GM18858 (cell line): Measurements from ENCODE around the gene CALCB.
"Not testable (repeated sequence)": the region's sequence is repeated elsewhere in the genome, so short reads cannot be mapped to it uniquely, and the experiment has no call there.

ENCODE experiments used
- ATAC-seq: cut with Tn5 transposase; IDR thresholded peaks from one replicate; pipeline ENCODE4 v1.9.1; 2021; ENCODE audit not compliant: unreplicated experiment

The CALCB gene

GRCh38 chr11:15073361-15074205 lies at the start of gene CALCB:
Gene CALCB (plus strand): TSS chr11:15073593. CDS start chr11:15074719, 1,126 bp downstream.
- ATAC-seq: no peak

GRCh38 chr11:15027011-15027410 lies 46.4 kb upstream of the CALCB start:
- ATAC-seq: no peak

GRCh38 chr11:15027956-15028355 lies 45.4 kb upstream of the CALCB start:
- no peak for ATAC-seq

GRCh38 chr11:15028379-15028778 lies 45.0 kb upstream of the CALCB start:
- ATAC-seq: no peak

GRCh38 chr11:15031945-15032344 lies 41.4 kb upstream of the CALCB start:
- ATAC-seq: not testable (repeated sequence)

GRCh38 chr11:15034687-15035267 lies 38.6 kb upstream of the CALCB start:
- no peak for ATAC-seq

- no peak for ATAC-seq
These were observed 38.1 kb upstream of the CALCB start for GRCh38 chr11:15035283-15035682.

- ATAC-seq: no peak
These were observed 34.4 kb upstream of the CALCB start for GRCh38 chr11:15038963-15039362.

- ATAC-seq: no peak
These were observed 28.2 kb upstream of the CALCB start for GRCh38 chr11:15045209-15045608.

GRCh38 chr11:15045891-15046290 lies 27.5 kb upstream of the CALCB start:
- no peak for ATAC-seq

GRCh38 chr11:15046673-15047072 lies 26.7 kb upstream of the CALCB start:
- not testable (repeated sequence) for ATAC-seq

GRCh38 chr11:15048616-15049015 lies 24.8 kb upstream of the CALCB start:
- ATAC-seq: no peak

GRCh38 chr11:15053191-15053685 lies 20.2 kb upstream of the CALCB start:
- no peak for ATAC-seq

- ATAC-seq: no peak
These were observed 17.6 kb upstream of the CALCB start for GRCh38 chr11:15055620-15056356.

GRCh38 chr11:15057329-15057728 lies 16.1 kb upstream of the CALCB start:
- ATAC-seq: no peak

GRCh38 chr11:15059132-15059915 lies 14.1 kb upstream of the CALCB start:
- ATAC-seq: no peak

- ATAC-seq: no peak
These were observed 10.8 kb upstream of the CALCB start for GRCh38 chr11:15062599-15062998.

GRCh38 chr11:15069751-15070150 lies 3.6 kb upstream of the CALCB start:
- ATAC-seq: not testable (repeated sequence)

GRCh38 chr11:15071556-15072255 lies 1.7 kb upstream of the CALCB start:
- ATAC-seq: no peak

- no peak for ATAC-seq
These were observed 746 bp upstream of the CALCB start for GRCh38 chr11:15072551-15073143.
